ENCODE results near the gene DCDC1.

DNA sequence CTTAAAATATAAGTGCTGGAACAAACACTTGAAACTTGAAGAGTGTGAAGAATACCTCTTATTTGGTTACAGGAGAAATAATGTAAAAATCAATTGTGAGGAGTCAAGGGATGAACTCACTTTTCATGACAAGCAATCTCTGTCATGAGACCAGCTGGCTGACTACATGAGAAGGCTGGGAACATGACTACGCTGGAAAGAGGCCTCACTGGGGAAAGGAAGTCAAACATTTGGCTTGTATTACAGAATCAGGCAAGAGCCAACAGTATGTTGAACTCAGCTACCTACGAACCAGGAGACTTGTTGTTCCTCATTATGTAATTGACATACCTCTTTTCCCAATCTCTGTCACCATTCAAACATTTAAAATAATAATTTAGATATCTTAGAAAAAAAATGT, 14.4 kb downstream of the DCDC1 start:
- TF ChIP-seq, protein P1, sequence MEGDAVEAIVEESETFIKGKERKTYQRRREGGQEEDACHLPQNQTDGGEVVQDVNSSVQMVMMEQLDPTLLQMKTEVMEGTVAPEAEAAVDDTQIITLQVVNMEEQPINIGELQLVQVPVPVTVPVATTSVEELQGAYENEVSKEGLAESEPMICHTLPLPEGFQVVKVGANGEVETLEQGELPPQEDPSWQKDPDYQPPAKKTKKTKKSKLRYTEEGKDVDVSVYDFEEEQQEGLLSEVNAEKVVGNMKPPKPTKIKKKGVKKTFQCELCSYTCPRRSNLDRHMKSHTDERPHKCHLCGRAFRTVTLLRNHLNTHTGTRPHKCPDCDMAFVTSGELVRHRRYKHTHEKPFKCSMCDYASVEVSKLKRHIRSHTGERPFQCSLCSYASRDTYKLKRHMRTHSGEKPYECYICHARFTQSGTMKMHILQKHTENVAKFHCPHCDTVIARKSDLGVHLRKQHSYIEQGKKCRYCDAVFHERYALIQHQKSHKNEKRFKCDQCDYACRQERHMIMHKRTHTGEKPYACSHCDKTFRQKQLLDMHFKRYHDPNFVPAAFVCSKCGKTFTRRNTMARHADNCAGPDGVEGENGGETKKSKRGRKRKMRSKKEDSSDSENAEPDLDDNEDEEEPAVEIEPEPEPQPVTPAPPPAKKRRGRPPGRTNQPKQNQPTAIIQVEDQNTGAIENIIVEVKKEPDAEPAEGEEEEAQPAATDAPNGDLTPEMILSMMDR (IDR thresholded peaks at IDR 0.05): no peak
- TF ChIP-seq POLR2A (IDR thresholded peaks at IDR 0.05): no peak

Data from uterus (tissue), 2 donors.